Left ventricle myocardium inferior (tissue), 1 donor: ENCODE results near the gene PSMG4. TPM values are rescaled to one million over a fixed set of nuclear protein-coding genes. Genes with fewer than 3 reads are reported as not detected.

Source experiments
- DNase-seq: peaks from one replicate; pipeline ENCODE4 v3.0.0-alpha.2; 2020
- H3K27ac ChIP-seq: fragments of 200-600 bp; replicated peaks from 2 replicates; pipeline ENCODE4 v1.8.0; 2021
- H3K27me3 ChIP-seq: fragments of 200-600 bp; 2 replicates; pipeline ENCODE4 v1.8.0; 2021; ENCODE audit warnings: low read depth
- H3K36me3 ChIP-seq: fragments of 200-600 bp; 2 replicates; pipeline ENCODE4 v1.8.0; 2021
- H3K4me1 ChIP-seq: fragments of 200-600 bp; 2 replicates; pipeline ENCODE4 v1.8.0; 2021
- H3K4me3 ChIP-seq: fragments of 200-600 bp; 2 replicates; pipeline ENCODE4 v1.8.0; 2021; ENCODE audit warnings: mild to moderate bottlenecking, moderate library complexity
- H3K9me3 ChIP-seq: fragments of 200-600 bp; replicated peaks from 2 replicates; pipeline ENCODE4 v1.8.0; 2021
- CTCF ChIP-seq: fragments of 200-600 bp; IDR thresholded peaks from 2 replicates; pipeline ENCODE4 v1.8.0; 2021; ENCODE audit warnings: antibody characterized with exemption, mild to moderate bottlenecking, borderline replicate concordance
- intact Hi-C: fragments of 100-400 bp; cut with micrococcal nuclease; formaldehyde crosslinking; loops from one replicate; pipeline ENCODE4 v1.11.0; 2022
- total RNA-seq: library from RNA; stranded (reverse); fragmentation: NEBNext Ultra II Directional; extraction: Animal tissue kit (Norgen Biotek cat#: 25700); gene quantifications from one replicate; pipeline ENCODE4 v1.2.1, GENCODE V29; 2021
- donor health status: DM: no; HTN: yes; CAD: no; lungs with severe emphysema.

PSMG4 gene
- total RNA-seq, 1 donor from 2014 or later: 11.2 TPM

DNA sequence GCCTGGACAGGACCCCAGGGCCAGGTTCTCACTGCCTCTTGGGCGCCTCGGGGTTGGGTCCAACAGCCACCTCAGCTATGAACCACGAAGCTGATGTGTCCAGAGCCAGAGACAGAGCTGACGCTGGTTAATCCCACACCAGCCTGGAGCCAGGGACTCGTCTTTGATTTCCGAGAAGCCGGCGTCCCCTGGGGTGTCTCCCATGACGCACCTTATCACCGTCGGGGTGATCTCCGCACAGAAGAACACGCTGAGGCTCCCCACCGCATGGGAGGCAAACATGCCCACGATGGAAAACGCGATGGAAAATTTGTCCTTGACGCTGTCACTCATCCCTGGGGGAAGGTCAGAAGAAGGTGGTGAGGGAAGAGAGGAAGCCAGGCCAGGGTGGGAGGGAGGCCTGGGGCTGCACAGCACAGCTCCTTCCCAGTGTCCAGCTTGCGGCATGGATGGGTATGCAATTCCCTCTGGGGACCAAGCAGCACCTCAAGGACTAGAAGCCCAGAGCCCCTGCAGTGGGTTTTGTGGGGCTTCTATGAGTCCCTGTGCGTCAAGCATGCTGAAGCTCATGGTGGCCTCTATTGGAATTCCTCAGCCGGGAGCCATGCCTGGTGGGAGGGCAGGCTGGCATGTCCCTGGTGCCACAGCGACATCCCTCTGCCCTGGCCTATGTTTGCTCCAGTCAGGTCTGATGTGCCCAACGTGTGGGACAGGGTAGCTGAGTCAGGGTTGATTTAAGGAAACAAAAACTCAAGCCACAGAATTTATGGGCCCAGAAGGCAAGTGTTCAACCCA lies 25.1 kb downstream of the PSMG4 start:
- peaks cover 25% of the 10 kb centered on the region for H3K4me1 ChIP-seq
- intact Hi-C loops: no loop called here

DNA sequence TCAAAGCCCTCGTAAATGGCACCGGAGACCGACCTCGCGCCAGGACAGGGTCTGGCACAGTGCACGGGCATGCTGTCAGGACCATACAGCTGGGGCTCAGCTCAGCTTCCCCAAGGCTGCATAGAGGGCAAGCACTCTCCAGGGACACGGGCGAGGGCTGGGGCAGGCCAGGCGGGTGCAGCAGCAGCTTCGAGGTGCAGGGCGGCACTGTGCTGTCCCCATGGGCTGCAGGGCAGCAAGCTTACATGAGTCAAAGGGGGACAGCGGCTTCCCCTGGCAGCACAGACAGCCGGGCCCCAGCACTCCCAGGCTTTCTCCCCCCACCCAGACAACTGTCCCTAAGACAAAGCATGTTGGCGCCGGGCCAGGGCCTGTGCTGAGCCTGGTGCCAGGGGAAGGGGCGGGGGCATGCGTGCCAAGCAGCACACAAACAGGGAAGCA lies 25.7 kb downstream of the PSMG4 start:
- H3K4me3 ChIP-seq: no peak overlapping the region
- no peak overlapping the region for H3K27ac ChIP-seq
- DNase-seq: no peak
- peaks cover 30% of the 10 kb centered on the region for H3K4me1 ChIP-seq
- intact Hi-C loops: no loop called here
- H3K27me3 ChIP-seq: no peaks in the 10 kb centered on the region
- H3K9me3 ChIP-seq: no peaks in the 10 kb centered on the region
- no peak for TF ChIP-seq CTCF
- peaks cover 5% of the 10 kb centered on the region for H3K36me3 ChIP-seq

More for the DNA sequence above, 25.1 kb downstream of the PSMG4 start:
- DNase-seq: no peak
- H3K27ac ChIP-seq: no peak overlapping the region
- H3K9me3 ChIP-seq: no peaks in the 10 kb centered on the region
- no peak overlapping the region for H3K4me3 ChIP-seq
- H3K36me3 ChIP-seq: peaks cover 5% of the 10 kb centered on the region
- no peaks in the 10 kb centered on the region for H3K27me3 ChIP-seq
- TF ChIP-seq CTCF: no peak

DNA sequence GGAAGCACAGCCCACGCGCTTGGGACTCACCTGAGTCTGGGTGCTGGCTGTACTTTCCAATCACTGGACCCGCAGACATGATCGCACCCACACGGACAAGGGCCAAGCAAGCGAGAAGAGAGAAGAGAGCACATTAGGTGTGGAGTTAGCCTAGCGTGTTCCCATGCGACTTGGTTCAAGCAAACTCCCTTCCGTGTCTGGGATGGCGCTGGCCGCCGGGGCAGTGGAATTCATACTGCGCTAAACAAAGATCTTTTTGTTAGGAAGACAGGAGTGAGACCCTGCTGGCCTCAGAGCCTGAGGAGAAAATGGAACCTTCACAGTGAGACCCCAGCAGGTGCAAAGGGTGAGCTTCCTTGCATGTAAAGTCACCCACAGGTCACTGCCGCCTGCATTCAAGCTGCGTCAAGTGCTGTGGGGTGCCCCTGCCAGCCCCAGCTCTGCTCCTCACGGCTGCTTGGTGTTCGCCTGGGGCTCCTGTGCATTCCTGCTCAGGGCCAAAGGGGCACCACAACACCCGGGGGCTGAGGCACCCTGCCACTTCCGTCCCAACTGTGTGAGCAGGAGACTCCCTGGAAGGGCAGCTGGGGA lies 26.4 kb downstream of the PSMG4 start:
- H3K27me3 ChIP-seq: no peaks in the 10 kb centered on the region
- H3K9me3 ChIP-seq: no peaks in the 10 kb centered on the region
- H3K4me3 ChIP-seq: no peak overlapping the region
- DNase-seq: no peak
- H3K36me3 ChIP-seq: peaks cover 5% of the 10 kb centered on the region
- intact Hi-C loops: no loop called here
- no peak for TF ChIP-seq CTCF
- H3K4me1 ChIP-seq: peaks cover 24% of the 10 kb centered on the region
- no peak overlapping the region for H3K27ac ChIP-seq

DNA sequence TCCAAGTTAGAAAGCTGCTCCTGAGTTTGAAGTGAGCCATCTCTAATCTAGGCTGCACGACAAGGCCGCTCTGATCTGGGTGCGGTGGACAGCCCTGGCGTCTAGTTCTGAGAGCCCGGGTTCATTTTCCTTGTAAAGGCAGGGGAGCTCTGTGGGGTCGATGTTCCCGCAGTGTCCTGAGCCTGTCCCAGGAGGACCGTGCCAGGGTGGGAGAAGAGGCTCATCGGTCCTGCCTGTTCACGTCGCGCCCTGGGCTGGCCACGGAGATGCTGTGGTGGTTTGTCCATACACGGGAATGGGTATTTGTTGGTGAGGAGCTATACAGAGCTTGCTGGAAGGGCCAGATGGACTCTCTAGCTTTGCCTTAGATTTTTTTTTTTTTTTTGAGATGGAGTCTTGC lies 27.0 kb downstream of the PSMG4 start:
- intact Hi-C loops: no loop called here
- Histone ChIP-seq H3K4me3 (no peak overlapping the region), H3K27ac (no peak overlapping the region), H3K9me3 (no peaks in the 10 kb centered on the region), H3K36me3 (peaks cover 5% of the 10 kb centered on the region), H3K27me3 (no peaks in the 10 kb centered on the region), H3K4me1 (peaks cover 24% of the 10 kb centered on the region)
- DNase-seq: no peak
- TF ChIP-seq CTCF: no peak

GRCh38 chr6:3286641-3287171 lies 28.0 kb downstream of the PSMG4 start:
- Histone ChIP-seq H3K4me1 (peaks cover 17% of the 10 kb centered on the region), H3K4me3 (no peak overlapping the region), H3K27me3 (no peaks in the 10 kb centered on the region), H3K36me3 (peaks cover 5% of the 10 kb centered on the region), H3K27ac (no peak overlapping the region), H3K9me3 (no peaks in the 10 kb centered on the region)
- TF ChIP-seq CTCF: no peak
- intact Hi-C loops: no loop called here
- DNase-seq: no peak
